RWPE1 (cell line): ENCODE results near the gene LTBP4.

ENCODE experiments used
- CTCF ChIA-PET: fragments of 350-600 bp; sonication (Branson Sonifier 250); formaldehyde crosslinking; extraction: SDS; loops from one replicate; lab custom pipeline; 2021; lab: Yijun Ruan, JAX
- POLR2A ChIA-PET: fragments of 400-600 bp; formaldehyde crosslinking; extraction: SDS; loops from one replicate; lab custom pipeline; 2020; ENCODE audit warnings: antibody characterized with exemption; ENCODE audit not compliant: low non-redundant PET; lab: Yijun Ruan, JAX
- DNase-seq: peaks from one replicate; pipeline ENCODE4 v3.0.0; 2012; ENCODE audit warnings: low spot score
- H3K27ac ChIP-seq: fragments of 450-650 bp; 2 replicates; pipeline ENCODE4 v1.5.1; 2017
- CTCF ChIP-seq: fragments of 450-650 bp; conservative IDR thresholded peaks from 2 replicates; pipeline ENCODE4 v1.5.1; 2017; ENCODE audit warnings: low read depth, mild to moderate bottlenecking

Gene LTBP4

GRCh38 chr19:40662925-40663694, 61.9 kb downstream of the LTBP4 start:
- POLR2A ChIA-PET, result interaction anchor here (0.5 to 0.6 kb wide), 2 partner anchors 88 to 382 kb away, joined by 4 to 5 read pairs; partner anchors contain the start of genes ACTMAP and SNRPA

GRCh38 chr19:40663695-40664692, 62.8 kb downstream of the LTBP4 start:
- DNase-seq, result no peak
- peak overlapping the region; percentile 66 for H3K27ac ChIP-seq
- POLR2A ChIA-PET, result interaction anchor here (0.5 to 0.6 kb wide), 2 partner anchors 87 to 382 kb away, joined by 4 to 5 read pairs; partner anchors contain the start of genes ACTMAP and SNRPA
- CTCF ChIA-PET, result interaction anchor here (0.5 to 1.5 kb wide), 6 partner anchors 22 to 480 kb away, joined by 3 to 11 read pairs (median 3); no protein-coding TSS in a partner anchor
- no peak for TF ChIP-seq CTCF

More at GRCh38 chr19:40662925-40663694, 61.9 kb downstream of the LTBP4 start:
- peak; percentile 96 for TF ChIP-seq CTCF
- CTCF ChIA-PET, result interaction anchor here (0.5 to 1.5 kb wide), 7 partner anchors 23 to 481 kb away, joined by 3 to 11 read pairs (median 3); no protein-coding TSS in a partner anchor
- H3K27ac ChIP-seq, result peak overlapping the region; percentile 66
- peak; percentile 77 for DNase-seq

GRCh38 chr19:40666803-40667438, 65.8 kb downstream of the LTBP4 start:
- H3K27ac ChIP-seq, result peak overlapping the region; percentile 72
- no peak for DNase-seq
- CTCF ChIA-PET, result no interaction called here
- POLR2A ChIA-PET, result no interaction called here
- TF ChIP-seq CTCF, result no peak

GRCh38 chr19:40667602-40668001, 66.4 kb downstream of the LTBP4 start:
- TF ChIP-seq CTCF, result no peak
- ChIA-PET CTCF (interaction anchor here (0.5 kb wide), 1 partner anchor 479 kb away, joined by 3 read pairs; no protein-coding TSS in a partner anchor), POLR2A (interaction anchor here (0.6 kb wide), 1 partner anchor 53 kb away, joined by 3 read pairs; no protein-coding TSS in a partner anchor)
- no peak for DNase-seq
- peak overlapping the region; percentile 72 for H3K27ac ChIP-seq

GRCh38 chr19:40668991-40669614, 67.9 kb downstream of the LTBP4 start:
- DNase-seq, result no peak
- ChIA-PET POLR2A (no interaction called here), CTCF (no interaction called here)
- TF ChIP-seq CTCF, result no peak
- H3K27ac ChIP-seq, result no peak overlapping the region
